Mucosa of descending colon (tissue), 3 donors: ENCODE measurements around the gene DNAJA3. TPM values are rescaled to one million over a fixed set of nuclear protein-coding genes. Genes with fewer than 3 reads are reported as not detected.

Experiments used
- ATAC-seq: fragments of 200-7000 bp; cut with Tn5 transposase; one replicate; pipeline ENCODE4 v1.9.1; 2020; ENCODE audit warnings: mild to moderate bottlenecking, moderate library complexity
- DNase-seq, 3 donors: peaks; one replicate each; pipeline ENCODE4 v3.0.0-alpha.2; 2020
- H3K36me3 ChIP-seq: fragments of 200-600 bp; one replicate; pipeline ENCODE4 v1.8.0; 2021; ENCODE audit warnings: low read depth, mild to moderate bottlenecking
- H3K4me1 ChIP-seq: fragments of 200-600 bp; one replicate; pipeline ENCODE4 v1.8.0; 2021; ENCODE audit warnings: low read depth, mild to moderate bottlenecking
- H3K4me3 ChIP-seq: fragments of 200-600 bp; one replicate; pipeline ENCODE4 v1.8.0; 2021; ENCODE audit warnings: mild to moderate bottlenecking
- H3K9me3 ChIP-seq: fragments of 200-600 bp; one replicate; pipeline ENCODE4 v1.8.0; 2021; ENCODE audit warnings: mild to moderate bottlenecking
- intact Hi-C, 2 donors: fragments of 100-400 bp; cut with DNase I in 1 of 2; cut with micrococcal nuclease in 1 of 2; formaldehyde crosslinking; loops; one replicate each; pipeline versions ENCODE4 v1.11.0 to v1.11.1; 2022; cut with DNase I, micrococcal nuclease
- total RNA-seq, 3 donors: library from RNA; stranded (reverse); fragmentation: NEBNext Ultra II Directional in 2 of 3; extraction: Animal tissue kit (Norgen Biotek cat#: 25700) in 2 of 3; gene quantifications; one replicate each; pipeline versions ENCODE4 v1.2.1 to v1.2.4, GENCODE V29; 2021 to 2023
- TF ChIP-seq, protein P1 (sequence below): fragments of 200-600 bp; IDR thresholded peaks from one replicate; pipeline ENCODE4 v1.8.0; 2022; ENCODE audit warnings: antibody characterized with exemption, mild to moderate bottlenecking
- donor health status: DM: no; HTN: no; CAD: no; lungs with moderate emphysema.
- donor health status: DM: no; HTN: no; CAD: no.
- donor health status: DM: no; HTN: yes; CAD: no.

Gene DNAJA3
- total RNA-seq, 3 donors from 2014 or later = 47.0 to 58.3 (median 54.8) TPM

DNA sequence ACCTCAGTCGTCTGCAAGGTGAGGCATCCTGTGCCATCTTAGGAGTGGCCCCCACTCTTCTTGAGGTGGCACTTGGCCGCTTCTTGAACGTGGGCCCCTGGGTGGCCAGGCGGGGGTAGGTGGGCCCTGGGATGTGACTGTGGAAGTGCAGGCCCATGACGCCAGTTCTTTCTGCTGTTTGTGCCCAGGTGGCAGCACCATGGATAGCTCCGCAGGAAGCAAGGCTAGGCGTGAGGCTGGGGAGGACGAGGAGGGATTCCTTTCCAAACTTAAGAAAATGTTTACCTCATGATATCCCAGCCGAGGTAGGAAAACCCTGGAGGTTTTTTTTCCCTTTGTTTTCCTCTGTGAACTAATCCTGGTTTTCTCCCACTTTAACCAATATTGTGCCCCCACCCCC lies 29.0 kb downstream of the DNAJA3 start:
- Histone ChIP-seq H3K4me1 (peaks cover 3% of the 10 kb centered on the region), H3K4me3 (no peak overlapping the region), H3K9me3 (no peaks in the 10 kb centered on the region), H3K36me3 (peaks cover 9% of the 10 kb centered on the region)
- no peak for DNase-seq
- no peak for ATAC-seq
- intact Hi-C loops = no loop called here
- TF ChIP-seq, protein P1, sequence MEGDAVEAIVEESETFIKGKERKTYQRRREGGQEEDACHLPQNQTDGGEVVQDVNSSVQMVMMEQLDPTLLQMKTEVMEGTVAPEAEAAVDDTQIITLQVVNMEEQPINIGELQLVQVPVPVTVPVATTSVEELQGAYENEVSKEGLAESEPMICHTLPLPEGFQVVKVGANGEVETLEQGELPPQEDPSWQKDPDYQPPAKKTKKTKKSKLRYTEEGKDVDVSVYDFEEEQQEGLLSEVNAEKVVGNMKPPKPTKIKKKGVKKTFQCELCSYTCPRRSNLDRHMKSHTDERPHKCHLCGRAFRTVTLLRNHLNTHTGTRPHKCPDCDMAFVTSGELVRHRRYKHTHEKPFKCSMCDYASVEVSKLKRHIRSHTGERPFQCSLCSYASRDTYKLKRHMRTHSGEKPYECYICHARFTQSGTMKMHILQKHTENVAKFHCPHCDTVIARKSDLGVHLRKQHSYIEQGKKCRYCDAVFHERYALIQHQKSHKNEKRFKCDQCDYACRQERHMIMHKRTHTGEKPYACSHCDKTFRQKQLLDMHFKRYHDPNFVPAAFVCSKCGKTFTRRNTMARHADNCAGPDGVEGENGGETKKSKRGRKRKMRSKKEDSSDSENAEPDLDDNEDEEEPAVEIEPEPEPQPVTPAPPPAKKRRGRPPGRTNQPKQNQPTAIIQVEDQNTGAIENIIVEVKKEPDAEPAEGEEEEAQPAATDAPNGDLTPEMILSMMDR = no peak

DNA sequence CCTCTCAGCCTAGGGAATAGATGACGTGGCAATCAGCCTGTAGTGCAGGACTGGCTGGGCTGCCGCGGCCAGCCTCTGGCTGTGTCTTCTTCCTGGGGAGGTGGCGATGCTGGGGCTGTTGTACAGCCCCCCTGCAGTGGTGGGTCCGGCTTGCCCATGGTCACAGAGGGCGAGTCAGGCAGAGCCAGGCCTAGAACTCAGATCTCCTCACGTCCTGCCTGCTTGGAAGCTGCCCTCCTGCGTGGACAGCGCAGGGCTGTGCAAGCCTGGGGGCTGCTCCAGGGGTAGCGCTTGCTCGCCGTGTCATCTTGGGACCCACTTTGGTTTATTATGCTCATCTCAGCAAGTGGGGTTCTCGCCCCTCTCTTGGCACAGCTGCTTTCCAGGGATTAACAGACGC lies 29.4 kb downstream of the DNAJA3 start:
- peaks cover 3% of the 10 kb centered on the region for H3K4me1 ChIP-seq
- no peak for ATAC-seq
- no peak overlapping the region for H3K4me3 ChIP-seq
- H3K9me3 ChIP-seq = no peaks in the 10 kb centered on the region
- peaks cover 7% of the 10 kb centered on the region for H3K36me3 ChIP-seq
- no peak for DNase-seq
- TF ChIP-seq, protein P1 = no peak
- intact Hi-C loops = no loop called here

DNA sequence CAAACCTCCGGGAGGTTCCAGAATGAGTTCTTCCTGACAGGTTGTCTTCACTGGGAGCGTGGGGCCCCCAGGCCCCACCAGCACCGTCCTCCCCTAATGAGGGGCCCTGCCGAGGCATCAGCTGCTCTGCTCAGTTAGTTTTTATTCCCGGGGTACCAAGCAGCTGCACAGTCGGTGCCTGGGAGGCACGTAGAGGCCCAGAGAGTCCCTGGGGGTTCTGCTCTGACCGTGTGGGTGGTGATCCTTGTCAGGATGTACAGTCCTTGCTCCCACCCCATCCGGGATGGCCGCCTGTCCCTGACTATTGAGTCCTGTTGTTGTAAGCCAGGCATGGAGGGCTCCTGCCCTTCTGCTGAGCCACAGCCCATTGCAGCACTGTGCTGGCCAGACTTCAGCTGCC lies 30.3 kb downstream of the DNAJA3 start:
- no peak overlapping the region for H3K4me3 ChIP-seq
- TF ChIP-seq, protein P1 = no peak
- no peak for DNase-seq
- H3K36me3 ChIP-seq = peaks cover under 1% of the 10 kb centered on the region
- intact Hi-C loops = no loop called here
- no peaks in the 10 kb centered on the region for H3K9me3 ChIP-seq
- no peak for ATAC-seq
- peaks cover 3% of the 10 kb centered on the region for H3K4me1 ChIP-seq

DNA sequence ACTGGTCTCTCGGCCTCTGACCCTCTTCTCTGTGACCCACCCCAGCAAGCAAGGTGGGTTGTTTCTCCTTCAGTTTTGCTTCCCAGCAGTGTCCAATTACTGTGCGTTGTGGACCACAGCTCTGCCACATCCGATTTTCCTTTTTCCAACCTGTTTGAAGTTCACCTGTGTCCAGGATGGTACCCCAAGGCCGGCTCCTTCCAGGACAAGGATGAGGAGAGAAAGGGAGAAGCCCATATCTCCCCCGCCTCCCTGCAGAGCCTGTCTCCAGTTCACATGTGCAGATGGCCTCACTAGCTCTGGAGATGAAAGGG lies 35.2 kb downstream of the DNAJA3 start:
- H3K9me3 ChIP-seq = no peaks in the 10 kb centered on the region
- TF ChIP-seq, protein P1 = no peak
- intact Hi-C loops = no loop called here
- no peak overlapping the region for H3K4me3 ChIP-seq
- H3K4me1 ChIP-seq = peaks cover 3% of the 10 kb centered on the region
- ATAC-seq = no peak
- DNase-seq = no peak
- H3K36me3 ChIP-seq = no peaks in the 10 kb centered on the region

DNA sequence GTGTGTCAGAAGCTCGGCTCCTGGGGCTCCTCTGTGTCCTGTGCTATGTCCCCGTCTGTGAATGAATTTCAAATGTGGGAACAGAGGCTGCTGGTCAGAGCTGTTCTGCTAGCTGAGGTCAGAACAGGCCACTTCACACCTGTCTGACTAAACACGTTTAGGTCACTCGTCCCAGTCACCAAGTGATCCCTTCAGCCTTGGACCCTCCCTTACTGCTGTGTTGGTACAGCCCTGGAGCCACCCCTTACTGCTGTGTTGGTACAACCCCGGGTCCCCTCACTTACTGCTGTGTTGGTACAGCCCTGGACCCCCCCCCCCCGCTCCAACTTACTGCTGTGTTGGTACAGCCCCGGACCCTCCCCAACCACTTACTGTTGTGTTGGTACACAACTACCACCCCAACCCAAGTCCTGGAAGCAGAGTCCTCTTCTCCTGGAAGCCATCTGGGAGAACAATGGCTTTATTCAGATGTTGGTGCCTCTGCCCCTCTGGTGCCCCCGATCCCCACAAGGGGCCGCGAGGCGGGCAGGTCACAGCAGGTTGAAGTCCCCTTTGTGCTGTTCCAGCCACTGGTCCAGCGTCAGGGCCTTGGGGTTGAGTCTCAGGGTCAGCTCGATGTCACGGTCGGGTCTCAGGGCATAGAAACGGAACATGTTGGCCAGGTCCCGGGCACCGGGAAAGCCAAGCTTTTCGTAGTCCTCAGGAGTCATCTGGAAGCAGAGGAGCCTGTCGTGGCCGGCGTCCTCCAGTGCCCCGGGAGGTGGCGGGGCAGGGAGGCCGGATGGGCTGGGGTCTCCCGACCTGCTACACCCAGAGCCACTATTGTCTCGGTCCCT lies 35.8 kb downstream of the DNAJA3 start:
- intact Hi-C loops = no loop called here
- ATAC-seq (no peak), DNase-seq (no peak)
- TF ChIP-seq, protein P1 = no peak
- H3K4me3 ChIP-seq = no peak overlapping the region
- no peaks in the 10 kb centered on the region for H3K36me3 ChIP-seq
- no peaks in the 10 kb centered on the region for H3K9me3 ChIP-seq
- peaks cover 3% of the 10 kb centered on the region for H3K4me1 ChIP-seq
